Measurements from ENCODE around the gene CLEC2L. TPM values are rescaled to one million over a fixed set of nuclear protein-coding genes. Genes with fewer than 3 reads are reported as not detected.

CLEC2L gene
- total RNA-seq, 6 experiments from 2014 or later = not detected

- peaks cover 9% of the 10 kb centered on the region; the same call in 1 of the 2 replicates for H3K36me3 Mint-ChIP-seq (ENCODE audit: low read depth)
- H3K27me3 Mint-ChIP-seq (ENCODE audit: insufficient read depth) = peaks cover 28% of the 10 kb centered on the region
- no peaks in the 10 kb centered on the region for H3K4me1 Mint-ChIP-seq (ENCODE audit: low read depth)
- no peak overlapping the region for H3K4me3 Mint-ChIP-seq
- DNase-seq = no peak
- no peak overlapping the region for H3K27ac Mint-ChIP-seq
- no peaks in the 10 kb centered on the region for H3K9me3 Mint-ChIP-seq
- no peak for TF ChIP-seq CTCF (IDR thresholded peaks at IDR 0.05)
These were observed 36.7 kb downstream of the CLEC2L start for GRCh38 chr7:139560199-139560598.

- Mint-ChIP-seq H3K27ac (no peak overlapping the region), H3K9me3 (no peaks in the 10 kb centered on the region), H3K4me3 (no peak overlapping the region), H3K36me3 (ENCODE audit: low read depth) (peaks cover 9% of the 10 kb centered on the region; the same call in 1 of the 2 replicates), H3K27me3 (ENCODE audit: insufficient read depth) (peaks cover 28% of the 10 kb centered on the region), H3K4me1 (ENCODE audit: low read depth) (no peaks in the 10 kb centered on the region)
- no peak for TF ChIP-seq CTCF (IDR thresholded peaks at IDR 0.05)
- no peak for DNase-seq
These were observed 37.2 kb downstream of the CLEC2L start for GRCh38 chr7:139560678-139561077.

GRCh38 chr7:139562491-139562890, 39.0 kb downstream of the CLEC2L start:
- H3K9me3 Mint-ChIP-seq = no peaks in the 10 kb centered on the region
- TF ChIP-seq CTCF (IDR thresholded peaks at IDR 0.05) = no peak
- H3K27ac Mint-ChIP-seq = no peak overlapping the region
- peaks cover 9% of the 10 kb centered on the region; the same call in 1 of the 2 replicates for H3K36me3 Mint-ChIP-seq (ENCODE audit: low read depth)
- DNase-seq = no peak
- no peak overlapping the region for H3K4me3 Mint-ChIP-seq
- H3K4me1 Mint-ChIP-seq (ENCODE audit: low read depth) = no peaks in the 10 kb centered on the region
- H3K27me3 Mint-ChIP-seq (ENCODE audit: insufficient read depth) = peaks cover 16% of the 10 kb centered on the region

GRCh38 chr7:139562961-139563565, 39.6 kb downstream of the CLEC2L start:
- no peak for TF ChIP-seq CTCF (IDR thresholded peaks at IDR 0.05)
- DNase-seq = no peak
- no peak overlapping the region for H3K27ac Mint-ChIP-seq
- no peaks in the 10 kb centered on the region for H3K9me3 Mint-ChIP-seq
- H3K4me3 Mint-ChIP-seq = no peak overlapping the region
- H3K27me3 Mint-ChIP-seq (ENCODE audit: insufficient read depth) = peaks cover 16% of the 10 kb centered on the region
- H3K4me1 Mint-ChIP-seq (ENCODE audit: low read depth) = no peaks in the 10 kb centered on the region
- peaks cover 13% of the 10 kb centered on the region; the same call in 1 of the 2 replicates for H3K36me3 Mint-ChIP-seq (ENCODE audit: low read depth)

- TF ChIP-seq CTCF (IDR thresholded peaks at IDR 0.05) = no peak
- Mint-ChIP-seq H3K4me1 (ENCODE audit: low read depth) (no peaks in the 10 kb centered on the region), H3K27me3 (ENCODE audit: insufficient read depth) (peaks cover 12% of the 10 kb centered on the region), H3K36me3 (ENCODE audit: low read depth) (peaks cover 17% of the 10 kb centered on the region; the same call in 1 of the 2 replicates), H3K4me3 (no peak overlapping the region), H3K9me3 (no peaks in the 10 kb centered on the region), H3K27ac (no peak overlapping the region)
- DNase-seq = no peak
These were observed 40.4 kb downstream of the CLEC2L start for GRCh38 chr7:139563856-139564255.
